HG02759 (cell line): ENCODE data around the gene MYL3.

Source experiments
- ATAC-seq: cut with Tn5 transposase; IDR thresholded peaks from one replicate; pipeline ENCODE4 v1.9.1; 2021; ENCODE audit warnings: mild to moderate bottlenecking, moderate library complexity; ENCODE audit not compliant: unreplicated experiment

Gene MYL3

GRCh38 chr3:46866032-46866595, 2.9 kb upstream of the MYL3 start:
- no peak for ATAC-seq

- ATAC-seq, result no peak
Measured at GRCh38 chr3:46865546-46865945, 2.3 kb upstream of the MYL3 start.

DNA sequence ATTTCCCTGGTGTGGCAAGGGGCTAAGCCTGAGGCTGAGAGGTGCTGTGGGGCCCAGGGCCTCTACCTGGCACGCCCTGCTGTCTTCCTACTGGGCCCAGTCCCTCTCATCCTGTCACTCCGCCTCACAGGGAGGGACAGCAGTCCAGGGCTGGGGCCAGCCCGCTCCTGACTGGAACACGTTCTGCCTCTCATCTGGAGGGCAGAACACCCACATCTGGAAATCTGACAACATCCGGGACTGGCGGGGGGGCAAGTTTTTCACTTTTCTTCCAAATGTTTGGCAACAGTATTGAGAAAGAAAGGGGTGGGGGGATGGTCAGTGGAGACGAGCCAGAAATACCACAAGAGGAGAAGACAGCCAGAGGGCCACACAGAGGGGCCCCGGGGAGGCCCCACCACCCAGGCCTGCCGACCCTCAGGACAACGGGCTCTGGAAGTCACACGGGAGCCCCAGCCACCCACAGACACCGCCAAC, 1.8 kb upstream of the MYL3 start:
- ATAC-seq, result no peak

DNA sequence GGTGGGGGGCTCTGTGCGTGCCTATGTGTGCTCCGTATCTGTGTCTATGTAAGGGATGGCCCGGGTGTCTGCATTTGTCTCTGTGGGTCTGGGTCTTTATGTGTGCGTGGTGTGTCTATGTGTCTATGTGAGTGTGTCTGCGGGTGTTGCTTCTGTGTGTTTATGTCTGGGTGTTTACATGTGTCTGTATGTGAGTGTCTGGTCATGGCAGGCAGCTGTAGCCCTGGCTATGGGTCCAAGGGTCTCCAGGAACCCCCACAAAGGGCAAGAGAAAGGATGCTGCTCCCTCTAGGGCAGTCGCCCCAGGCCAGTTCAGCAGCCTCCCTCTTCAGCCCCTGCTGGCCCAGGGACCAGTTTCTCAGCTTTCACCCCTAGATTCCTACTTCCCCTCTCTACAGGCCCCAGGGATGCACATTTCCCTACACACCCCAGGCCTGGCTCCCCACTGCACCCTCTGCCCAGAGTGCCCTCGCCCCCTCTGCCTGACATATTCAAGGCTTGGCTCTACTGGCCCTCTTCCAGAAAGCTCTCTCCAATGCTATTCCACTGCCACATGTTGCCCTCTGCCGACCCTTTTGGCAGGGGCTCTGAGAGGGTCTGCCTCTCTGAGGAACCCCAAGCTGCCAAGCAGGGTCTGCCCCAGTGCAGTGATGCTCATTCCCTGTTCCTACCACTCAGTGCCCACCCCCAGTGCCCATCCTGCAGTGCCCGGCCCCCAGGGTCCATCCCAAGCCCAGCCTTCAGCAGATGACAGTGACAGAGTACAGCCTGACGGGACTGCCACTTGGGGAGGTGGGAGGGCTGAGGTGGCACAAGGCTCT, 1.0 kb upstream of the MYL3 start:
- no peak for ATAC-seq

DNA sequence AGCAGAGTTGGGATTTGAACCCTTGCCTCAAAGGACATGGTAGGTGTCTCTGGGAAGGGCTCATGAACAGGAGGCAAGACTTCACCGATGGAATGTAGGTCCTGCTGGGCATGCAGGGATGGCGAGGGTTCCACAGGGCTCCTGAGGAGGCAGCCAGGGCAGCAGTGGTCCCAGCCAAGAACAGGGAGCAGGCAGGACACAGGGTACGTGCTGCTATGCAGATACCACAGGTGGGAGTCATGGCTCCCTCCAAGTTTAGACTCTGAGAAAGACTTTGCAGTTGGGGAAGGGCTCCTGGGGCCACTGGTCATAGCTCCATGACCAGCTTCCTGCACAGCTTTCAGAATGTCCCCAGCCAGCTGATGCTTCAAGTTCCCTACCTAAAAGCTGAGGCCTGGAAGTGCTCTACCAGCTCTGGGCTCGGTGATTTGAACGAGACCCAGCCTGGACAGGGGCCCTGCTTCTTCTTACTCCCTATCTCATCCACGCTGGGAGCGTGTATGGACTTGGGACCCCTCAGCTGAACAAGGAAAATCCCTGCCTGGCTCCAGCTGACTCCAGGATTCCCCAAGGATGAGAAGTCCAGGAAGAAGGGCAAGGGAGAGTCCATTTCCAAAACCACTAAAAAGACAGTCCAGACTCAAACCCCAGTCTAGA, 747 bp downstream of the MYL3 start:
- ATAC-seq, result no peak

DNA sequence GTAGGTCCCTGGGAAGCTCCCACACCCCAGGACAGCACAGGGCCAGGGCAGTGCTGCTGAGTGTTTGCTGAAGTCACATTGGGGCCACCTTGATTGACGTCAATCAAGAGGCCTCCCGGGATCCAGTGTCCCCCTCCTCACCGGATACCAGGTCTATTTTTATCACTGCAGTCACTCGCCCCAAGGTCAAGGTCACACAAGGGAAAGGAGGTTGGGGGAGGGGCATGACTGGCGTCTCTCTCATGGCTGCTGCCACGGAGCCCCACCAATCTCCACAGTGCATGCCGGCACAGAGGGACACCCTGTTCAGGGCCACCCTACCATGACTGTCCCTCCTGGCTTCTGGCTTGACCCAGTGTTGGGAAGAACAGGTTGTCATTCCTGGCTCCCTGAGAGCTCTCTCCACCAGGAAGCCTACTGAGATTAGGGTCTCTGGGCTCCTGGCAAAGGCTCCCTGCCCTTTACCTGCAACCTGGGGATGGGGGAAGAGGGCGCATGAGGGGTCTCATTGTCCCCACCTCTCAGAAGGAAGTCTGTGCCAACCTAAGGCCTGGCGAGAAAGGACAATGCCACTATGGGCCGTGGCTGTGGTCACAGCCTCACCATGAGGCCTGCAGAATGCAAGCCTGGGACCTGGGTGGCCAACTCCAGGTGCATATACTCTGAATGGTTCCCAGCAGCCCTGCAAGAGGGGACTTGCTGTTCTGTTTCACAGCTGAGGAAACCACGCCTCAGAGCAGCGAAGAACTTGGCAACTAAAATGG, 1.5 kb downstream of the MYL3 start:
- no peak for ATAC-seq

DNA sequence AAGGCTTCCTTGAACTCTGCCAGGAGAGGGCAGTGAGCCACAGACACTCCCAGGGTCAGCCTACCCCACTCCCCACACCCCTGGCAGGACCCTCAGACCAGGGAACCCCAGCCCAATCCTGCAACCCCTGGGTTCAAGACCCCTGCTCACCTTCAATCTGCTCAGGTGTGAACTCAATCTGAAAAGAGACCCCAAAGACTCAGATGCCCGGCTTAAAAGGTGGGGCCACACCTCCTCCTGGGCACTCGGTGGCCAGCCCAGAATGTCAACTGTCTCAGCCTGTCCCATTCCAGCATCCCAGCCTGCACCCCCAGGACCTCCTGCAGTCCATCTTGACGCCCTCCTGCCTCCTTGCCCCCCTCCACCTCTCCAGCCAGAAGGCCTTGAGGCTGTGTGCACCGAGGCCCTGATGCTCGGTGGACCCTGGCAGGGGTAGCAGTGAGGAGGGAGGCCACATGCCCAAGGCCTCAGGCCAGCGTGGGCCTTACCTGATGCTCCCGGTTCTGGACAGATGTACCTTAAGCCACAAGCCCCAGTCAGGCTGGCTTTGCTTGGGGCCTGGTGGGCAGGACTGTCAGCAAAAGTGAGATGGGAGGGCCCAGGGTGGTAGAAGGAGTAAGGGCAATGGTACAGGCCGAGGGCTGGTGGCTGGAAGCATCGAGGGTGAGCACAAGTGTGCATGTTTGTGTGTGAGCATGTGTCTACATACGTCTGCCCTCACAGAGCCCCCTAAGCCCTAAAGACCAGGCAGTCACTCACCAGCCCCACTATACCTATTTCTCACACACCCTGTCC, 2.2 kb downstream of the MYL3 start:
- ATAC-seq, result no peak

DNA sequence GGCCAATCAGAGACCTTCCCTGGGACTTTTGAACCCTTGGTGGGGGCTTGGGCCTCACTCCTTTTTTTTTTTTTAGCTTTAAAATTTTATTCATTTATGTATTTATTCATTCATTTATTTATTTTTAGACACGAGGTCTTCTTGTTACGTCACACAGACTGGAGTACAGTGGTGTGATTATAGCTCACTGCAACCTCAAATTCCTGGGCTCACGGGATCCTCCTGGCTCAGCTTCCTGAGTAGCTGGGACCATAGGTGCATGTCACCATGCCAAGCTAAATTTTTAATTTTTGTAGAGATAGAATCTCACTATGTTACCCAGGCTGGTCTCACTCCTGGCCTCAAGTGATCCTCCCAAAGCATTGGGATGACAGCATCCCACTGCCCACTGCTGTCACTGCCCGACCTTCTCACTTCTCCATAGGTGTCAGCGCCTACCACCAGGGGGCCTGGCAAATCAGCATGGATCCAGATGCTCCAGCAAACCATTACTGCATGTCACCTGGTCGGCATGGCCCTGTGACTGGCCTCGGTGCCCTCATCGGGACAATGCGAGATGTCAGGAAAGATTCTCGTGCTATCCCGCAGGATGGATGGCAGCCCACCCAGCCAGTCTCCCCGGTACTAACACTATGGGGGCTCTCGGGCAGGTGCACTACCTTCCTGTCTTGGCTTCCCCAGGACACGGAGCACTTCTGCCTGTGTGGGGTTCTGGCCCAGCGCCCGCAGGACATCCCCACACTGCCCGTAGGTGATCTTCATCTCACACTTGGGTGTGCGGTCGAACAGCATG, 3.0 kb downstream of the MYL3 start:
- no peak for ATAC-seq

- ATAC-seq, result no peak
Measured at GRCh38 chr3:46859001-46859710, 4.1 kb downstream of the MYL3 start.

- no peak for ATAC-seq
Measured at GRCh38 chr3:46858456-46858855, 4.8 kb downstream of the MYL3 start.

DNA sequence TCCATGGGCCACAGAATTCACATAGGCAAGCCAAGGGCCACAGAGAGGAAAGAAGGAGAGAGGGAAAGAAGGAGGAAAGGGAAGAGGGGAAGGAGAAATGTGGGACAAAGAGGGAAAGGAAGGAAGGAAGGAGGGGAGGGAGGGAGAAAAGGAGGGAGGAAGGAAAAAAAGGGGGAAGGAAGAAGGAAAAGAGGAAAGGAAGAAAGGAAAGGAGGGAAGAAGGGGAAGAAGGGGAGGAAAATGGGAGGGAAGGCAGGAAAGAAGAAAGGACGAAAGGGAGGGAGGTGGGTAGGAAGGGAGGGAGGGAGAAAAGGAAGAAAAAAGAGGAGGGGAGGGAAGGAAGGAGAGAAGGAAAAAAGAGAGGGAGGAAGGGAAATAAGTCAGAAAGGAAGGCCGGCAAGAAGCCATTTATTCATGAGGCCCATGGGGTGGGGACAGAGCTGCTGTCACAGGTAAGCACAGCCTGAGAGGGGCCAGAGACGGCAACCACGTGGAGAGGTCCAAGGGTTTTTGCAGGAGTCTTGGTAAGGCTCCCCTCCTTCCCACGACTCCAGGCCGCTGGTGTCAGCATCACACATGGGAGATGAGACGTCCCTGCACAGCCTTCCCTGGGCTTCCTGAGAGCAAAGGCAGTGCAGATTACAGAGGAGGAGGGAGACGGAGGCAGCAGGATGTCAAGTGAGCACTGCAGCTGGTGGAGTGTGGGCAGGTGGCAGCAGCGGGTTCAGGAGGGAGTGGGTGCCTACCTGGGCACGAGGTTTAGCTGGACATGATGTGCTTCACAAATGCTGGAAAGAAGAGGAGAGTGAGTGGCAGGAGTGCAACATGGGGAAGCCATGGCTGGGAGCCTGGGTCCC, 5.5 kb downstream of the MYL3 start:
- no peak for ATAC-seq

GRCh38 chr3:46856576-46857471, 6.4 kb downstream of the MYL3 start:
- no peak for ATAC-seq

GRCh38 chr3:46854555-46854991, 8.7 kb downstream of the MYL3 start:
- ATAC-seq, result no peak

GRCh38 chr3:46853441-46854415, 9.5 kb downstream of the MYL3 start:
- ATAC-seq, result no peak

DNA sequence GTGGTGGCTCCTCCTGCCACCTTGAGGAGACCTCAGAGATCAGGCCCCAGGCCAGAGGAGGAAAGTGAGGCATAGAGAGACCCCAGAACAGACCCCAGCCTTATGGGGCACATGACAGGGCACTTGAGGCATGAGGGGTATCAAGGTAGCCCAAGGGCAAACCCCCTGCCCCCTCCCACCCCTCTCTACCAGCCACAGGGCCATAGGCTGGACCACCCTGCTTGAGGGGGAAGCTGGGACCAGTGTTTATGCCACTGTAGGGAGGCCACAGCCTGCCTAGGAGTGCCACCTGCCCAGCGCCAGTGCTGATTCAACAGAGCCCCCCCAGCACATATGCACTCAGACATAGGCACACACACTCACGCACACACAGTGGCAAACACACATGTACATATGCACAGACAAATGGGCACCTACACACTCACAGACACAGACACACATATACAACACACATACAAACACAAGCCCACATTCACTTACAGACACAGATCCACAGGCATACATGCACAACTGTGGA, 10.3 kb downstream of the MYL3 start:
- no peak for ATAC-seq

DNA sequence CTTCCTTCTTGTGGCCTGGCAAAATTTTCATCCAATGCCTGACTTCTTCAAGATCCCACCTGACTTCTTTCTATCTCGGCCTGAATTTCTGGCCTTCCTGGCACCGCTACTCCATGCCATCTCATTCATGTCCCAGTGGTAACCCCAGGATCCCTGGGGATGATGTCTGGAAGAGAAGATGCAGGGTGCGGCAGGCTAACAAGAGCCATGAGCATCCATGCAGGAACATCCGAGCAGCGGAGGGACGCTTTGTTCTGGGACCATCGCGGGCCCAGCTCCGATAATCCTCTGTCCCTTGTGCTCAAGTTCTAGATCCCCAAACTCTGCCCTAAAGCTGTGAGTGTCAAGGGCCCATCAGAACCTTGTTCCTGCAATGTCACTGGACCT, 10.9 kb downstream of the MYL3 start:
- ATAC-seq, result no peak
